Measurements from ENCODE around the gene ARHGAP10.

DNA sequence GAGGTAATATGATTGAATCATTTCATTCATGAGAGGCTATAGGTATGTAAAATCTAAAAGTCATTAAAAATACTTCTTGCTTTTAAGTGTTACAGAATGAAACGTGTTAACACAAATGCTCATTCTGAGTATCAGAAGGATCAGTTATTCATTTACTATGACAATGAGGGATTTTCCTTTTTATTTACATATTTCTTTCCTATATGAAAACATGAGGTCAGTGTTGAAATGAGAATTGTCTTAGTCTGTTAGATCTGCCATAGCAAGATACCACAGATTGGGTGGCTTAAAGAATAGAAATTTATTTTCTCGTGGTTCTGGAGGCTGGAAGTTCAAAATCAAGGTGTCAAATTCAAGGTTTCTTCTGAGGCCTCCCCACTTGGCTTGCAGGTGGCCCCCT, 181.2 kb downstream of the ARHGAP10 start:
- TF ChIP-seq CTCF (conservative IDR thresholded peaks at IDR 0.05 in 1 of 2, IDR thresholded peaks at IDR 0.05 in 1 of 2; ENCODE audit: extremely low read depth in 1 of 2, insufficient read depth in 1 of 2, low read depth in 1 of 2, low read length in 2 of 2) (no peak), EZH2 (IDR thresholded peaks at IDR 0.05; ENCODE audit: borderline replicate concordance, low read length) (no peak)
